ENCODE data around the gene NFIX.

The NFIX gene

DNA sequence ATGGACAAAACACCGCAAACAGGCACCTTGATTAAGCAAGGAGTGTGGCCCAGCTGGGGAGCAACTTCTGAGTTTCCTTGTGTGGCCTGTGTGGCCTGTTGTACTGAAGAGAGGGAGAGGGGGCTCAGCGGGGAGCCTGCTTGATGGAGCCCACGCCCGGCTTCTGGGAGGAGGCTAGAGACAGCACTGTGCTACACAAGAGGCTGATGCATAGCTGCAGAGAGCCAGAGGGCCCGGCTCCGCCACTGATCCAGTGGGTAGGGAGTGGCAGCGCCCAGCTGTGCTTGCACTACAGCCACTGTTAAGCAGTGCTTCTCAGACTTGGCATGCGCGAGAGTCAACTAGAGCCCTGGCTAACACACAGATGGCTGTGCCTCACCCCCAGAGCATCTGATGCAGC, 88.4 kb downstream of the NFIX start:
- H3K27me3 ChIP-seq (ENCODE audit: insufficient read depth, low read depth) = peaks cover 2% of the 10 kb centered on the region; the same call in 1 of the 2 replicates
- no peak overlapping the region for H3K9ac ChIP-seq
- TF ChIP-seq, protein P1, sequence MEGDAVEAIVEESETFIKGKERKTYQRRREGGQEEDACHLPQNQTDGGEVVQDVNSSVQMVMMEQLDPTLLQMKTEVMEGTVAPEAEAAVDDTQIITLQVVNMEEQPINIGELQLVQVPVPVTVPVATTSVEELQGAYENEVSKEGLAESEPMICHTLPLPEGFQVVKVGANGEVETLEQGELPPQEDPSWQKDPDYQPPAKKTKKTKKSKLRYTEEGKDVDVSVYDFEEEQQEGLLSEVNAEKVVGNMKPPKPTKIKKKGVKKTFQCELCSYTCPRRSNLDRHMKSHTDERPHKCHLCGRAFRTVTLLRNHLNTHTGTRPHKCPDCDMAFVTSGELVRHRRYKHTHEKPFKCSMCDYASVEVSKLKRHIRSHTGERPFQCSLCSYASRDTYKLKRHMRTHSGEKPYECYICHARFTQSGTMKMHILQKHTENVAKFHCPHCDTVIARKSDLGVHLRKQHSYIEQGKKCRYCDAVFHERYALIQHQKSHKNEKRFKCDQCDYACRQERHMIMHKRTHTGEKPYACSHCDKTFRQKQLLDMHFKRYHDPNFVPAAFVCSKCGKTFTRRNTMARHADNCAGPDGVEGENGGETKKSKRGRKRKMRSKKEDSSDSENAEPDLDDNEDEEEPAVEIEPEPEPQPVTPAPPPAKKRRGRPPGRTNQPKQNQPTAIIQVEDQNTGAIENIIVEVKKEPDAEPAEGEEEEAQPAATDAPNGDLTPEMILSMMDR (conservative IDR thresholded peaks at IDR 0.05; ENCODE audit: low read depth, low read length) = no peak
- no peaks in the 10 kb centered on the region for H3K79me2 ChIP-seq (ENCODE audit: insufficient read depth, low read depth)
- no peak overlapping the region for H3K4me2 ChIP-seq
- no peak overlapping the region for H3K4me3 ChIP-seq (IDR thresholded peaks at IDR 0.05; ENCODE audit: insufficient read depth, low read depth, low read length)
- no peak overlapping the region for H3K27ac ChIP-seq
- H3K36me3 ChIP-seq (ENCODE audit: insufficient read depth) = no peaks in the 10 kb centered on the region
- no peaks in the 10 kb centered on the region for H4K20me1 ChIP-seq (ENCODE audit: insufficient read depth)
- H2AFZ ChIP-seq (ENCODE audit: low read depth) = no peak overlapping the region
- peaks cover 34% of the 10 kb centered on the region for H3K4me1 ChIP-seq (ENCODE audit: low read depth, poor library complexity, severe bottlenecking)

DNA sequence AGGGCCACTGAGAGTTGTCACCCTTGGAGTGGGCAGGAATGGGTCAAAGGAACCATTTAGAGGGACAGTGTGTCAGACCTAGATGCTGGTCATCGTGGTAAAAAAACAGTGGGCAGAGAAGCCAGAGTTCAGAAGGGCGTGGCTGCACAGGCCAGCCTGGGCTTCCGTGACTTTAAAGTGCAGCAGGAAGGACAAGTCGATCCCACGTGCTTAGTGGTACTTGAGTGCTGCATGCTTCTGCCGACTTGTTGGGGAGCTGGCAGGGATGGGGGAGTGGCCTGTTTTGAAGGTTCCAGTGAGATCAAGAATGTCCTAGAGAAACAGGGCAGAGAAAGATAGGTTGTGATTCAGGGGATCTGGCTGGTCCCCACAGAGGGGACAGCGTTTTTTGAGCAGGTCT, 90.4 kb downstream of the NFIX start:
- H3K9ac ChIP-seq = no peak overlapping the region
- H3K27me3 ChIP-seq (ENCODE audit: insufficient read depth, low read depth) = peaks cover 2% of the 10 kb centered on the region; the same call in 1 of the 2 replicates
- no peaks in the 10 kb centered on the region for H3K36me3 ChIP-seq (ENCODE audit: insufficient read depth)
- H3K4me3 ChIP-seq (IDR thresholded peaks at IDR 0.05; ENCODE audit: insufficient read depth, low read depth, low read length) = no peak overlapping the region
- peaks cover 28% of the 10 kb centered on the region for H3K4me1 ChIP-seq (ENCODE audit: low read depth, poor library complexity, severe bottlenecking)
- no peak overlapping the region for H2AFZ ChIP-seq (ENCODE audit: low read depth)
- no peak overlapping the region for H3K27ac ChIP-seq
- H3K79me2 ChIP-seq (ENCODE audit: insufficient read depth, low read depth) = no peaks in the 10 kb centered on the region
- H4K20me1 ChIP-seq (ENCODE audit: insufficient read depth) = no peaks in the 10 kb centered on the region
- H3K4me2 ChIP-seq = no peak overlapping the region
- TF ChIP-seq, protein P1 (conservative IDR thresholded peaks at IDR 0.05; ENCODE audit: low read depth, low read length) = no peak

DNA sequence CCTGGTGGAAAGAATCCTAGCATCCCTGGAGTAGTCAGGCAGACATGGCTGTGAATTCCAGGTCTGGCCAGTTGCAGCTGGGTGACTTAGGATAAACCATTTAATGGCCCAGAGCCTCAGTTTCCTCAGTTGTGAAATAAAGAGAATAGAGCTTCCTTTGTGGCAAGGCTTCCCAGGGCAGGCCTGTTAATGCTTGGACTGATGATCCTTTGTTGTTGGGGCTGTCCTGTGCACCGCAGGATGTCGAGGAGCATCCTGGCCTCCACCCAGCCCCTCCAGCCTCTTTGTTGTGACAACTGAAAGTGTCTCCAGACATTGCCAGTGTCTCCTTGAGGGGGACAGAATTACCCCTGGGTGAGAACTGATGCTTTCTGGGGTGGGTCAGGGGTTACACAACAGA, 91.1 kb downstream of the NFIX start:
- H3K27me3 ChIP-seq (ENCODE audit: insufficient read depth, low read depth) = peaks cover 2% of the 10 kb centered on the region; the same call in 1 of the 2 replicates
- no peaks in the 10 kb centered on the region for H3K79me2 ChIP-seq (ENCODE audit: insufficient read depth, low read depth)
- no peak overlapping the region for H3K27ac ChIP-seq
- no peak overlapping the region for H3K9ac ChIP-seq
- H3K36me3 ChIP-seq (ENCODE audit: insufficient read depth) = no peaks in the 10 kb centered on the region
- no peak overlapping the region for H2AFZ ChIP-seq (ENCODE audit: low read depth)
- H3K4me1 ChIP-seq (ENCODE audit: low read depth, poor library complexity, severe bottlenecking) = peaks cover 28% of the 10 kb centered on the region
- H3K4me2 ChIP-seq = no peak overlapping the region
- TF ChIP-seq, protein P1 (conservative IDR thresholded peaks at IDR 0.05; ENCODE audit: low read depth, low read length) = no peak
- no peak overlapping the region for H3K4me3 ChIP-seq (IDR thresholded peaks at IDR 0.05; ENCODE audit: insufficient read depth, low read depth, low read length)
- H4K20me1 ChIP-seq (ENCODE audit: insufficient read depth) = no peaks in the 10 kb centered on the region

DNA sequence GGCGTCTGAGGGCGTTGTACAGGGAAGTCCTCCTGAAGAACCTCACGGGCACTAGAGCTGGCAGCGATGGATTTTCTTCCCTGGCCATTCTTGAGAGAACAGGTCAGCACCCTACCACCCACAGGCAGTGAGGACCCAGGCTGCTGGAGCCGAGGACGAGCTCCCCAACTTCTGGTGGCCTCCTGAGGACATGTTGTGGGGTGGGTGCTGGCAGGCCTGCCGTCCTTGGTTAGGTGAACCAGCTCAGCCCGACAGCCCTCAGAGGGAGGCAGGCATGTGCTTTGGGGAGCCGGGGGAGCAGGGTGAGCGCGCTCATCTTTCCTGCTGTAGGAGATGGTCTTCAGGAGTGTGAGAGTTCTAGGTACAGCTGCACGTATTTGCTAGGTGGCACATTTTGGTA, 92.0 kb downstream of the NFIX start:
- no peak overlapping the region for H3K4me3 ChIP-seq (IDR thresholded peaks at IDR 0.05; ENCODE audit: insufficient read depth, low read depth, low read length)
- H4K20me1 ChIP-seq (ENCODE audit: insufficient read depth) = no peaks in the 10 kb centered on the region
- TF ChIP-seq, protein P1 (conservative IDR thresholded peaks at IDR 0.05; ENCODE audit: low read depth, low read length) = no peak
- H3K27me3 ChIP-seq (ENCODE audit: insufficient read depth, low read depth) = peaks cover 2% of the 10 kb centered on the region; the same call in 1 of the 2 replicates
- no peaks in the 10 kb centered on the region for H3K36me3 ChIP-seq (ENCODE audit: insufficient read depth)
- no peaks in the 10 kb centered on the region for H3K79me2 ChIP-seq (ENCODE audit: insufficient read depth, low read depth)
- H3K4me2 ChIP-seq = no peak overlapping the region
- no peak overlapping the region for H3K9ac ChIP-seq
- peaks cover 24% of the 10 kb centered on the region for H3K4me1 ChIP-seq (ENCODE audit: low read depth, poor library complexity, severe bottlenecking)
- no peak overlapping the region for H3K27ac ChIP-seq
- no peak overlapping the region for H2AFZ ChIP-seq (ENCODE audit: low read depth)
